ENCODE data around the gene FAM181A. TPM values are rescaled to one million over a fixed set of nuclear protein-coding genes. Genes with fewer than 3 reads are reported as not detected.

FAM181A gene
- total and polyA plus RNA-seq, 9 of the 15 experiments (the other 6 are each of a cell fraction or from before 2014, with no cell fraction given) = not detected

- TF ChIP-seq DEAF1 (CRISPR knock-in tag; IDR thresholded peaks at IDR 0.05) (no peak), ZNF217 (CRISPR knock-in tag; IDR thresholded peaks at IDR 0.05) (no peak), SMAD3 (CRISPR knock-in tag; conservative IDR thresholded peaks at IDR 0.05) (no peak)
These were observed 46.5 kb downstream of the FAM181A start (continued) for GRCh38 chr14:93973607-93974006.

GRCh38 chr14:93974299-93974698 is 47.2 kb downstream of the FAM181A start:
- Histone ChIP-seq H3K4me2 (ENCODE audit: insufficient read depth, low read length) (no peak overlapping the region), H3K27me3 (ENCODE audit: control insufficient read depth in 2 of 2, insufficient read depth in 2 of 2, low read length in 2 of 2) (peaks cover 0 to 47% of the 10 kb centered on the region in 2 experiments; a peak in 2 of 5 replicates), H3K4me3 (no peak overlapping the region), H3K9me1 (ENCODE audit: control insufficient read depth, insufficient read depth, low read length) (no peaks in the 10 kb centered on the region), H3K36me3 (ENCODE audit: control insufficient read depth, insufficient read depth, low read length) (no peaks in the 10 kb centered on the region), H3K79me2 (ENCODE audit: control insufficient read depth, insufficient read depth, low read length) (no peaks in the 10 kb centered on the region), H3K9ac (ENCODE audit: insufficient read depth in 1 of 2, low read depth in 2 of 2, low read length in 2 of 2) (no peak overlapping the region), H2AFZ (ENCODE audit: low read depth, low read length) (no peak overlapping the region), H3K4me1 (replicated peaks in 1 of 2; ENCODE audit: control insufficient read depth in 2 of 2, insufficient read depth in 2 of 2, low read length in 2 of 2) (no peaks in the 10 kb centered on the region; a peak in 1 of 5 replicates), H3K27ac (ENCODE audit: extremely low read depth, low read depth, low read length) (no peak overlapping the region), H4K20me1 (replicated peaks; ENCODE audit: control insufficient read depth, insufficient read depth, low read length) (no peaks in the 10 kb centered on the region), H3K9me3 (replicated peaks; ENCODE audit: control insufficient read depth, insufficient read depth, low read depth, low read length) (no peaks in the 10 kb centered on the region)
- ATAC-seq (no peak), FAIRE-seq (no peak), DNase-seq (ENCODE audit: extremely low read depth in 1 of 4, low spot score in 3 of 4) (no peak)
- intact Hi-C loops (cut with micrococcal nuclease) = no loop called here
- TF ChIP-seq TAF15 (IDR thresholded peaks at IDR 0.05; ENCODE audit: low read depth, low read length) (no peak), KLF10 (CRISPR knock-in tag; IDR thresholded peaks at IDR 0.05) (no peak), BHLHE40 (IDR thresholded peaks at IDR 0.05; ENCODE audit: low read length) (no peak), POLR2AphosphoS2 (IDR thresholded peaks at IDR 0.05; ENCODE audit: low read length) (no peak), FOXP4 (CRISPR knock-in tag; IDR thresholded peaks at IDR 0.05; ENCODE audit: borderline replicate concordance) (no peak)
- BruUV-seq (replicated peaks) = no TSS peak
- POLR2A ChIA-PET = interaction anchor here (0.7 kb wide), 2 partner anchors 863 to 953 kb away, joined by 3 read pairs; no protein-coding TSS in a partner anchor
- WGBS (ENCODE audit: insufficient coverage, low coverage, missing lambda C conversion rate) = 2% methylated on average over 6 of the region's 6 CpGs
- in situ Hi-C loops (cut with MboI) = no loop called here
- CTCF ChIA-PET (ENCODE audit: low intra/inter-chr PET ratio) = no interaction called here
